ENCODE data around the gene ZNF597. TPM values are rescaled to one million over a fixed set of nuclear protein-coding genes. Genes with fewer than 3 reads are reported as not detected.

Gene ZNF597
- total and polyA plus RNA-seq, 10 of the 15 experiments (the other 5 are each of a cell fraction or from before 2014, with no cell fraction given): 0.80 to 2.8 (median 2.0) TPM

- peak; percentile 18 for FAIRE-seq
- in situ Hi-C loops (cut with MboI): no loop called here
- TSS peak; percentile 98 for BruUV-seq (replicated peaks)
- 0 out of 2 replicates have a peak, but pooled peaks have one; percentile 53 for TF ChIP-seq BACH1 (IDR thresholded peaks at IDR 0.05; ENCODE audit: borderline replicate concordance)
- peak; percentile 72; the same call in 1 of the 2 replicates for TF ChIP-seq NFYB (IDR thresholded peaks at IDR 0.05; ENCODE audit: insufficient read depth, low read depth, low read length)
- peak; percentile 95 for TF ChIP-seq TCF3 (IDR thresholded peaks at IDR 0.05; ENCODE audit: borderline replicate concordance, insufficient read depth, low read depth, low read length)
- TF ChIP-seq BHLHE40 (IDR thresholded peaks at IDR 0.05; ENCODE audit: borderline replicate concordance in 1 of 2, low read depth in 2 of 2, low read length in 1 of 2): peak in 1 of 2 experiments; percentile 66; a peak in 1 of 4 replicates
- peak; percentile 79 for TF ChIP-seq HCFC1 (IDR thresholded peaks at IDR 0.05; ENCODE audit: low read length)
- TF ChIP-seq ETV6 (conservative IDR thresholded peaks at IDR 0.05 in 1 of 2, IDR thresholded peaks at IDR 0.05 in 1 of 2; ENCODE audit: borderline replicate concordance in 1 of 2, low read depth in 1 of 2): no peak; a peak in 1 of 4 replicates
- no peak for TF ChIP-seq BMI1 (IDR thresholded peaks at IDR 0.05; ENCODE audit: borderline replicate concordance)
- TF ChIP-seq GATAD2B (conservative IDR thresholded peaks at IDR 0.05; ENCODE audit: low read depth): peak; percentile 95
- no peak for TF ChIP-seq CBFB (IDR thresholded peaks at IDR 0.05; ENCODE audit: low read depth)
- no peak for TF ChIP-seq MEF2B (IDR thresholded peaks at IDR 0.05; ENCODE audit: partially characterized antibody, poor library complexity, severe bottlenecking)
- peak; percentile 67 for TF ChIP-seq ELK1 (IDR thresholded peaks at IDR 0.05; ENCODE audit: low read depth, low read length)
- TF ChIP-seq NBN (IDR thresholded peaks at IDR 0.05): 0 out of 2 replicates have a peak, but pooled peaks have one; percentile 18
- peak; percentile 36; the same call in 1 of the 2 replicates for TF ChIP-seq MLLT1 (IDR thresholded peaks at IDR 0.05)
- TF ChIP-seq JUND (IDR thresholded peaks at IDR 0.05; ENCODE audit: low read depth, low read length): no peak
- no peak for TF ChIP-seq BCL3 (IDR thresholded peaks at IDR 0.05; ENCODE audit: borderline replicate concordance, insufficient read depth, low read depth, low read length, poor library complexity, severe bottlenecking)
- TF ChIP-seq MTA3 (IDR thresholded peaks at IDR 0.05; ENCODE audit: borderline replicate concordance, low read length): no peak
- TF ChIP-seq SPI1 (IDR thresholded peaks at IDR 0.05; ENCODE audit: borderline replicate concordance, insufficient read depth, low read depth, low read length): peak; percentile 61
Measured at GRCh38 chr16:3457434-3458252, 14.3 kb upstream of the ZNF597 start.

More at GRCh38 chr16:3457434-3458252, 14.3 kb upstream of the ZNF597 start:
- ChIA-PET CTCF (interaction anchor here (0.7 to 1.1 kb wide), 6 partner anchors 9 to 286 kb away, joined by 3 to 8 read pairs (median 4); partner anchors contain the start of genes NAA60, ZNF200 and ZNF597), RAD21 (ENCODE audit: unreplicated experiment) (no interaction called here), POLR2A (interaction anchor here (0.6 to 1.8 kb wide), 2 partner anchors 14 to 286 kb away, joined by 5 to 10 read pairs; partner anchors contain the start of genes NAA60 and ZNF597), SMC1A (ENCODE audit: uncharacterized antibody, unreplicated experiment) (interaction anchor here (0.7 to 1.8 kb wide), 6 partner anchors 13 to 269 kb away, joined by 3 to 6 read pairs (median 4); partner anchors contain the start of genes NAA60, ZNF174, ZNF597 and ZSCAN32)
- H3K36me3 ChIP-seq (ENCODE audit: control insufficient read depth in 2 of 2, insufficient read depth in 2 of 2, low read length in 1 of 2): no peaks in the 10 kb centered on the region
- peaks cover 49% of the 10 kb centered on the region for H3K79me2 ChIP-seq (ENCODE audit: control insufficient read depth, insufficient read depth, low read length)
- ATAC-seq (peak; percentile 93), DNase-seq (ENCODE audit: low read depth, low spot score) (peak; percentile 49)
- H4K20me1 ChIP-seq (ENCODE audit: control insufficient read depth, insufficient read depth): no peaks in the 10 kb centered on the region; the same call in 1 of the 2 replicates
- peak overlapping the region; percentile 93 for H2AFZ ChIP-seq (ENCODE audit: control insufficient read depth, low read depth, low read length)
- H3K4me2 ChIP-seq (ENCODE audit: control insufficient read depth, insufficient read depth): peak overlapping the region; percentile 99
- H3K9me3 ChIP-seq (replicated peaks; ENCODE audit: control insufficient read depth, insufficient read depth, low read length): no peaks in the 10 kb centered on the region
- peak overlapping the region; percentile 79 for H3K9ac ChIP-seq (ENCODE audit: control insufficient read depth, insufficient read depth, low read length)
- WGBS (ENCODE audit: insufficient coverage, insufficient replicate concordance, low lambda C conversion rate, missing lambda C conversion rate): 1% methylated on average over 62 of the region's 83 CpGs
- H3K4me3 ChIP-seq: peak overlapping the region; percentile 77
- peak overlapping the region; percentile 94 for H3K27ac ChIP-seq (ENCODE audit: control insufficient read depth, insufficient read depth)
- peaks cover 21% of the 10 kb centered on the region for H3K4me1 ChIP-seq (ENCODE audit: control insufficient read depth, insufficient read depth, low read length)
- H3K27me3 ChIP-seq (replicated peaks in 1 of 2; ENCODE audit: control insufficient read depth in 2 of 2, insufficient read depth in 2 of 2, low read length in 1 of 2): no peaks in the 10 kb centered on the region
- intact Hi-C loops (cut with micrococcal nuclease; ENCODE audit: unreplicated experiment): loop anchor here (2.0 kb wide), 2 partner anchors 193 to 269 kb away; partner anchors contain the start of gene OR1F1
